ENCODE measurements around the gene CAMTA1.
A peak's percentile ranks its signal among the peaks of the same experiment; 100 is the strongest.

Gene CAMTA1

GRCh38 chr1:6848816-6849215 lies 63.6 kb downstream of the CAMTA1 start:
- no peak for DNase-seq (ENCODE audit: low spot score)

- DNase-seq (ENCODE audit: low spot score), result no peak
Measured at GRCh38 chr1:6850537-6850936, 65.3 kb downstream of the CAMTA1 start.

- DNase-seq (ENCODE audit: low spot score), result no peak
Measured at GRCh38 chr1:6852136-6852890, 67.1 kb downstream of the CAMTA1 start.

GRCh38 chr1:6854166-6854565 lies 68.9 kb downstream of the CAMTA1 start:
- DNase-seq (ENCODE audit: low spot score), result no peak

- DNase-seq (ENCODE audit: low spot score), result no peak
Measured at GRCh38 chr1:6857831-6858230, 72.6 kb downstream of the CAMTA1 start.

GRCh38 chr1:6858596-6858995 lies 73.3 kb downstream of the CAMTA1 start:
- DNase-seq (ENCODE audit: low spot score), result no peak

GRCh38 chr1:6859415-6860343 lies 74.4 kb downstream of the CAMTA1 start:
- no peak for DNase-seq (ENCODE audit: low spot score)

- no peak for DNase-seq (ENCODE audit: low spot score)
Measured at GRCh38 chr1:6860401-6860800, 75.1 kb downstream of the CAMTA1 start.

GRCh38 chr1:6861075-6861724 lies 75.9 kb downstream of the CAMTA1 start:
- no peak for DNase-seq (ENCODE audit: low spot score)

- DNase-seq (ENCODE audit: low spot score), result no peak
Measured at GRCh38 chr1:6862906-6863305, 77.7 kb downstream of the CAMTA1 start.

GRCh38 chr1:6864166-6864565 lies 78.9 kb downstream of the CAMTA1 start:
- DNase-seq (ENCODE audit: low spot score), result no peak

- no peak for DNase-seq (ENCODE audit: low spot score)
Measured at GRCh38 chr1:6866825-6867224, 81.6 kb downstream of the CAMTA1 start.

GRCh38 chr1:6867321-6867720 lies 82.1 kb downstream of the CAMTA1 start:
- DNase-seq (ENCODE audit: low spot score), result no peak

GRCh38 chr1:6867729-6868659 lies 82.7 kb downstream of the CAMTA1 start:
- no peak for DNase-seq (ENCODE audit: low spot score)

GRCh38 chr1:6868660-6869380 lies 83.6 kb downstream of the CAMTA1 start:
- DNase-seq (ENCODE audit: low spot score), result peak; percentile 17

- DNase-seq (ENCODE audit: low spot score), result no peak
Measured at GRCh38 chr1:6869545-6869944, 84.3 kb downstream of the CAMTA1 start.

- DNase-seq (ENCODE audit: low spot score), result no peak
Measured at GRCh38 chr1:6870086-6870485, 84.8 kb downstream of the CAMTA1 start.

- no peak for DNase-seq (ENCODE audit: low spot score)
Measured at GRCh38 chr1:6870571-6870970, 85.3 kb downstream of the CAMTA1 start.

- DNase-seq (ENCODE audit: low spot score), result no peak
Measured at GRCh38 chr1:6871300-6871972, 86.2 kb downstream of the CAMTA1 start.

GRCh38 chr1:6872573-6873261 lies 87.5 kb downstream of the CAMTA1 start:
- no peak for DNase-seq (ENCODE audit: low spot score)

All from NAMALWA (cell line).